WTC11 (cell line): ENCODE data around the gene GAP43.

ENCODE experiments used
- CTCF ChIP-seq: fragments of 200-600 bp; IDR thresholded peaks from 2 replicates; pipeline ENCODE4 v1.8.0; 2022; ENCODE audit warnings: antibody characterized with exemption
- ERG ChIP-seq: fragments of 250-450 bp; sonication (Bioruptor Pico); IDR thresholded peaks from 2 replicates; pipeline ENCODE4 v1.8.0; 2021; ENCODE audit warnings: mild to moderate bottlenecking
- KAT7 ChIP-seq: sonication (generic); formaldehyde crosslinking; IDR thresholded peaks from 2 replicates; pipeline ENCODE4 v1.8.1; 2023; ENCODE audit warnings: missing genetic modification reagents, mild to moderate bottlenecking, borderline replicate concordance
- SP1 ChIP-seq: sonication (generic); formaldehyde crosslinking; conservative IDR thresholded peaks from 2 replicates; pipeline ENCODE4 v1.8.1; 2022; ENCODE audit warnings: missing genetic modification reagents
- STAT6 ChIP-seq: sonication (generic); formaldehyde crosslinking; conservative IDR thresholded peaks from 2 replicates; pipeline ENCODE4 v1.8.1; 2023; ENCODE audit warnings: mild to moderate bottlenecking, low read depth, missing genetic modification reagents, moderate library complexity

DNA sequence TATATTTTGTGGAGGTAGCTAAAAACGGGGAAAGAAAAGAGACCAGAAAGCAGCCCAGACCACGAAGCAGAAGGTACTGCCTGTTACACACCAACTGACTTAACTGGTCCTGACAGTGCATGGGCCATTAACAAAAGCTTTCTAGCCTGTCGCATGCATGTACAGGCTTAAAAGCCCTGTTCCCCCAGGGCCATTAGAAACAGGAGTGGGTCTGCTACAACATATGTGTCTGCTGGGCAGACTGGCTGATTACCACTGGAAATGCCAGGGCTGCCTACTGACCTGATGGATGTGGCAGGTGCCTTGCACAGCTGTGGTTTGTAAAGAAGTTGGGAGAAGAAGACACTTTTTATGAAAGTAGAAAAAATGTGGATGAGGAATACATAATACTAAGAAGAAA, 137.4 kb downstream of the GAP43 start:
- TF ChIP-seq STAT6 (CRISPR knock-in tag) = no peak
- TF ChIP-seq SP1 = no peak
- no peak for TF ChIP-seq CTCF
- TF ChIP-seq KAT7 (CRISPR knock-in tag) = no peak
- no peak for TF ChIP-seq ERG
